A549 (cell line): ENCODE results near the gene HPCA.

Experiments
- CHD2 ChIP-seq: fragments of 150-350 bp; IDR thresholded peaks from 2 replicates; pipeline ENCODE4 v1.6.1; 2014; ENCODE audit warnings: low read length; ENCODE audit not compliant: partially characterized antibody
- JUNB ChIP-seq: fragments of >200 bp; sonication (Bioruptor Twin); formaldehyde crosslinking; IDR thresholded peaks from 2 replicates; pipeline ENCODE4 v1.6.1; 2016
- POLR2A ChIP-seq: IDR thresholded peaks from 2 replicates; pipeline ENCODE4 v1.6.1; 2012; ENCODE audit warnings: mild to moderate bottlenecking, low read length
- SMC3 ChIP-seq: fragments of >200 bp; sonication (Bioruptor Twin); formaldehyde crosslinking; IDR thresholded peaks from 3 replicates; pipeline ENCODE4 v1.6.1; 2018; ENCODE audit warnings: inconsistent platforms
- TF ChIP-seq, protein P1 (sequence below): fragments of >200 bp; sonication (Bioruptor Twin); formaldehyde crosslinking; IDR thresholded peaks from 3 replicates; pipeline ENCODE4 v1.5.1; 2016
- TF ChIP-seq, protein P2 (sequence below): fragments of 200-600 bp; sonication (generic); IDR thresholded peaks from 2 replicates; pipeline ENCODE4 v1.6.1; 2016; ENCODE audit warnings: antibody characterized with exemption, mild to moderate bottlenecking, moderate library complexity
- TF ChIP-seq, protein P3 (sequence below): fragments of >200 bp; sonication (Bioruptor Twin); formaldehyde crosslinking; IDR thresholded peaks from 3 replicates; pipeline ENCODE4 v1.6.1; 2016

DNA sequence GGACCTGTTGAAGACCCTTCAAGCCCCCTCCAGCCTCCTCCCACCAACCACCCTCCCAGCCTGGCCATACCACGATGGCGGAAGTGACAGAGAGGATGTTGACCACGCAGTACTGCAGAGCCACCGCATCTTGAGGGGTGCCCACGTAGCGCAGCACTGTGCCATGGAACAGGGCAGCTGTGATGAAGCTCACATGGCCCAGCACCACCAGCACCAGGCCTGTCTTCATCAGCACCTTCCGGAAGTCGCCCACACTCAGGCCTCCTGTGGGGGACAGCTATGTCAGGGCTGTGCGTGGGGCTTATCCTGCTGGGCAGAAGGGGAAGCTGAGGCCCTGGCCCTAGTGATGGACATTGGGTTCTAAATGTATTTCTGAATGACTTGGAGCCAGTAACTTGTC is 11.8 kb downstream of the HPCA start:
- TF ChIP-seq, protein P1, sequence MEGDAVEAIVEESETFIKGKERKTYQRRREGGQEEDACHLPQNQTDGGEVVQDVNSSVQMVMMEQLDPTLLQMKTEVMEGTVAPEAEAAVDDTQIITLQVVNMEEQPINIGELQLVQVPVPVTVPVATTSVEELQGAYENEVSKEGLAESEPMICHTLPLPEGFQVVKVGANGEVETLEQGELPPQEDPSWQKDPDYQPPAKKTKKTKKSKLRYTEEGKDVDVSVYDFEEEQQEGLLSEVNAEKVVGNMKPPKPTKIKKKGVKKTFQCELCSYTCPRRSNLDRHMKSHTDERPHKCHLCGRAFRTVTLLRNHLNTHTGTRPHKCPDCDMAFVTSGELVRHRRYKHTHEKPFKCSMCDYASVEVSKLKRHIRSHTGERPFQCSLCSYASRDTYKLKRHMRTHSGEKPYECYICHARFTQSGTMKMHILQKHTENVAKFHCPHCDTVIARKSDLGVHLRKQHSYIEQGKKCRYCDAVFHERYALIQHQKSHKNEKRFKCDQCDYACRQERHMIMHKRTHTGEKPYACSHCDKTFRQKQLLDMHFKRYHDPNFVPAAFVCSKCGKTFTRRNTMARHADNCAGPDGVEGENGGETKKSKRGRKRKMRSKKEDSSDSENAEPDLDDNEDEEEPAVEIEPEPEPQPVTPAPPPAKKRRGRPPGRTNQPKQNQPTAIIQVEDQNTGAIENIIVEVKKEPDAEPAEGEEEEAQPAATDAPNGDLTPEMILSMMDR = no peak
- TF ChIP-seq, protein P2, sequence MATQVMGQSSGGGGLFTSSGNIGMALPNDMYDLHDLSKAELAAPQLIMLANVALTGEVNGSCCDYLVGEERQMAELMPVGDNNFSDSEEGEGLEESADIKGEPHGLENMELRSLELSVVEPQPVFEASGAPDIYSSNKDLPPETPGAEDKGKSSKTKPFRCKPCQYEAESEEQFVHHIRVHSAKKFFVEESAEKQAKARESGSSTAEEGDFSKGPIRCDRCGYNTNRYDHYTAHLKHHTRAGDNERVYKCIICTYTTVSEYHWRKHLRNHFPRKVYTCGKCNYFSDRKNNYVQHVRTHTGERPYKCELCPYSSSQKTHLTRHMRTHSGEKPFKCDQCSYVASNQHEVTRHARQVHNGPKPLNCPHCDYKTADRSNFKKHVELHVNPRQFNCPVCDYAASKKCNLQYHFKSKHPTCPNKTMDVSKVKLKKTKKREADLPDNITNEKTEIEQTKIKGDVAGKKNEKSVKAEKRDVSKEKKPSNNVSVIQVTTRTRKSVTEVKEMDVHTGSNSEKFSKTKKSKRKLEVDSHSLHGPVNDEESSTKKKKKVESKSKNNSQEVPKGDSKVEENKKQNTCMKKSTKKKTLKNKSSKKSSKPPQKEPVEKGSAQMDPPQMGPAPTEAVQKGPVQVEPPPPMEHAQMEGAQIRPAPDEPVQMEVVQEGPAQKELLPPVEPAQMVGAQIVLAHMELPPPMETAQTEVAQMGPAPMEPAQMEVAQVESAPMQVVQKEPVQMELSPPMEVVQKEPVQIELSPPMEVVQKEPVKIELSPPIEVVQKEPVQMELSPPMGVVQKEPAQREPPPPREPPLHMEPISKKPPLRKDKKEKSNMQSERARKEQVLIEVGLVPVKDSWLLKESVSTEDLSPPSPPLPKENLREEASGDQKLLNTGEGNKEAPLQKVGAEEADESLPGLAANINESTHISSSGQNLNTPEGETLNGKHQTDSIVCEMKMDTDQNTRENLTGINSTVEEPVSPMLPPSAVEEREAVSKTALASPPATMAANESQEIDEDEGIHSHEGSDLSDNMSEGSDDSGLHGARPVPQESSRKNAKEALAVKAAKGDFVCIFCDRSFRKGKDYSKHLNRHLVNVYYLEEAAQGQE = no peak
- TF ChIP-seq SMC3 (no peak), CHD2 (no peak), JUNB (no peak), POLR2A (no peak)
- TF ChIP-seq, protein P3, sequence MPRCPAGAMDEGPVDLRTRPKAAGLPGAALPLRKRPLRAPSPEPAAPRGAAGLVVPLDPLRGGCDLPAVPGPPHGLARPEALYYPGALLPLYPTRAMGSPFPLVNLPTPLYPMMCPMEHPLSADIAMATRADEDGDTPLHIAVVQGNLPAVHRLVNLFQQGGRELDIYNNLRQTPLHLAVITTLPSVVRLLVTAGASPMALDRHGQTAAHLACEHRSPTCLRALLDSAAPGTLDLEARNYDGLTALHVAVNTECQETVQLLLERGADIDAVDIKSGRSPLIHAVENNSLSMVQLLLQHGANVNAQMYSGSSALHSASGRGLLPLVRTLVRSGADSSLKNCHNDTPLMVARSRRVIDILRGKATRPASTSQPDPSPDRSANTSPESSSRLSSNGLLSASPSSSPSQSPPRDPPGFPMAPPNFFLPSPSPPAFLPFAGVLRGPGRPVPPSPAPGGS = no peak
